HG02840 (cell line): ENCODE results near the gene ROBO4.

Source experiments
- ATAC-seq: cut with Tn5 transposase; IDR thresholded peaks from one replicate; pipeline ENCODE4 v1.9.1; 2021; ENCODE audit warnings: mild to moderate bottlenecking, moderate library complexity, moderate number of reproducible peaks; ENCODE audit not compliant: unreplicated experiment, low FRiP score

ROBO4 gene

GRCh38 chr11:124920356-124920755 is 22.7 kb upstream of the ROBO4 start:
- no peak for ATAC-seq

- ATAC-seq: no peak
Observed at GRCh38 chr11:124919898-124920297, 22.2 kb upstream of the ROBO4 start.

- ATAC-seq: no peak
Observed at GRCh38 chr11:124918950-124919349, 21.3 kb upstream of the ROBO4 start, which contains the start of gene HEPN1. TSS of gene HEPN1 (plus strand) at chr11:124919250.

- ATAC-seq: no peak
Observed at GRCh38 chr11:124917115-124917637, 19.5 kb upstream of the ROBO4 start.

GRCh38 chr11:124916370-124916710 is 18.7 kb upstream of the ROBO4 start:
- no peak for ATAC-seq

- no peak for ATAC-seq
Observed at GRCh38 chr11:124915541-124916369, 18.1 kb upstream of the ROBO4 start.

- ATAC-seq: no peak
Observed at GRCh38 chr11:124902616-124903015, 5.0 kb upstream of the ROBO4 start.

- ATAC-seq: no peak
Observed at GRCh38 chr11:124900464-124900863, 2.8 kb upstream of the ROBO4 start.

- ATAC-seq: no peak
Observed at GRCh38 chr11:124899383-124900145, 1.9 kb upstream of the ROBO4 start.

GRCh38 chr11:124898711-124899110 is 1.0 kb upstream of the ROBO4 start:
- ATAC-seq: no peak

GRCh38 chr11:124898263-124898680 is 607 bp upstream of the ROBO4 start:
- no peak for ATAC-seq

- ATAC-seq: no peak
Observed at GRCh38 chr11:124896821-124897391, 759 bp downstream of the ROBO4 start.

GRCh38 chr11:124896071-124896750 is 1.5 kb downstream of the ROBO4 start:
- no peak for ATAC-seq

GRCh38 chr11:124895471-124895971 is 2.1 kb downstream of the ROBO4 start:
- ATAC-seq: no peak

- no peak for ATAC-seq
Observed at GRCh38 chr11:124894606-124895430, 2.8 kb downstream of the ROBO4 start.

- ATAC-seq: no peak
Observed at GRCh38 chr11:124893781-124894401, 3.8 kb downstream of the ROBO4 start.

GRCh38 chr11:124892750-124893454 is 4.8 kb downstream of the ROBO4 start:
- ATAC-seq: no peak

- ATAC-seq: no peak
Observed at GRCh38 chr11:124892146-124892545, 5.5 kb downstream of the ROBO4 start.
